ENCODE data around the gene ITGA5. TPM values are rescaled to one million over a fixed set of nuclear protein-coding genes. Genes with fewer than 3 reads are reported as not detected.

The ITGA5 gene
- total RNA-seq, 1 experiment from 2014 or later, result 35.9 TPM

DNA sequence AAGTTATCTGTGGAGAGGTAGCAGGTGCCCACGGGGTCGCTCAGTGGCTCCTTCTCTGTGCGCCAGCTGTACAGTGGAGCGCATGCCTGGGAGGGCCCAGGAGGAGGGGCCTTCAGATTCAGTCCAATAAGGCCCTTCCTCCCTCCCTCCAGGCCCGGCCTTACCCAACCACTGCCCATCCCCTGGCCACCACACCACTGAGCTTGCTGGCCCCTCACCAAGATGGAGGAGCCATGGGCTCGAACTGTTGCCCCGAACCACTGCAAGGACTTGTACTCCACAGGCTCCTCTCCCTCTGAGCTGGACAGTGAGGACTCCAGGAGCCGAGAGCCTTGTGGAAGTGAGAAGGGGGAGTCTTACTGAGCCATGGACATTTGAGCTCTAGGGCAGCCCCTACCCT is 9.8 kb downstream of the ITGA5 start:
- Histone ChIP-seq H3K4me1 (ENCODE audit: insufficient read depth, low read length) (peaks cover 21% of the 10 kb centered on the region), H4K20me1 (ENCODE audit: low read length) (no peaks in the 10 kb centered on the region), H3F3A (ENCODE audit: low read length, unreplicated experiment) (peaks cover 4% of the 10 kb centered on the region), H2AFZ (ENCODE audit: low read length) (no peak overlapping the region), H3K79me2 (ENCODE audit: low read length) (peaks cover 5% of the 10 kb centered on the region; the same call in 1 of the 2 replicates), H3K27me3 (ENCODE audit: low read length) (no peaks in the 10 kb centered on the region), H3K4me2 (ENCODE audit: low read length) (no peak overlapping the region), H3K27ac (ENCODE audit: low read length) (no peak overlapping the region), H3K36me3 (ENCODE audit: low read depth, low read length) (peaks cover under 1% of the 10 kb centered on the region; the same call in 1 of the 2 replicates), H3K9me2 (replicated peaks; ENCODE audit: low read length) (no peaks in the 10 kb centered on the region), H3K9me3 (ENCODE audit: low read length) (no peaks in the 10 kb centered on the region), H3K4me3 (ENCODE audit: low read length) (no peak overlapping the region), H3K9ac (ENCODE audit: low read length) (no peak overlapping the region)
- ChIA-PET POLR2A (ENCODE audit: unreplicated experiment) (no interaction called here), CTCF (no interaction called here)
- DNase-seq (no peak), ATAC-seq (no peak)
- TF ChIP-seq EZH2phosphoT487 (IDR thresholded peaks at IDR 0.05; ENCODE audit: borderline replicate concordance, low read length) (no peak), EZH2 (IDR thresholded peaks at IDR 0.05; ENCODE audit: low read length, unreplicated experiment) (no peak), CTCF (conservative IDR thresholded peaks at IDR 0.05; ENCODE audit: low read depth, low read length) (no peak)
- intact Hi-C loops (cut with micrococcal nuclease), result no loop called here
- no TSS peak for BruUV-seq (replicated peaks)

GRCh38 chr12:54407183-54407905 is 11.7 kb downstream of the ITGA5 start:
- TF ChIP-seq EZH2 (IDR thresholded peaks at IDR 0.05; ENCODE audit: low read length, unreplicated experiment) (no peak), EZH2phosphoT487 (IDR thresholded peaks at IDR 0.05; ENCODE audit: borderline replicate concordance, low read length) (no peak), CTCF (conservative IDR thresholded peaks at IDR 0.05; ENCODE audit: low read depth, low read length) (no peak)
- ATAC-seq (no peak), DNase-seq (no peak)
- Histone ChIP-seq H3K4me3 (ENCODE audit: low read length) (no peak overlapping the region), H2AFZ (ENCODE audit: low read length) (no peak overlapping the region), H3K9ac (ENCODE audit: low read length) (no peak overlapping the region), H3K27me3 (ENCODE audit: low read length) (no peaks in the 10 kb centered on the region), H3K27ac (ENCODE audit: low read length) (no peak overlapping the region), H3K4me1 (ENCODE audit: insufficient read depth, low read length) (peaks cover 15% of the 10 kb centered on the region), H3K9me2 (replicated peaks; ENCODE audit: low read length) (no peaks in the 10 kb centered on the region), H4K20me1 (ENCODE audit: low read length) (no peaks in the 10 kb centered on the region), H3K9me3 (ENCODE audit: low read length) (no peaks in the 10 kb centered on the region), H3F3A (ENCODE audit: low read length, unreplicated experiment) (peaks cover 4% of the 10 kb centered on the region), H3K4me2 (ENCODE audit: low read length) (no peak overlapping the region), H3K36me3 (ENCODE audit: low read depth, low read length) (peaks cover 3% of the 10 kb centered on the region; the same call in 1 of the 2 replicates), H3K79me2 (ENCODE audit: low read length) (no peaks in the 10 kb centered on the region)
- ChIA-PET CTCF (no interaction called here), POLR2A (ENCODE audit: unreplicated experiment) (no interaction called here)
- intact Hi-C loops (cut with micrococcal nuclease), result no loop called here
- BruUV-seq (replicated peaks), result no TSS peak

DNA sequence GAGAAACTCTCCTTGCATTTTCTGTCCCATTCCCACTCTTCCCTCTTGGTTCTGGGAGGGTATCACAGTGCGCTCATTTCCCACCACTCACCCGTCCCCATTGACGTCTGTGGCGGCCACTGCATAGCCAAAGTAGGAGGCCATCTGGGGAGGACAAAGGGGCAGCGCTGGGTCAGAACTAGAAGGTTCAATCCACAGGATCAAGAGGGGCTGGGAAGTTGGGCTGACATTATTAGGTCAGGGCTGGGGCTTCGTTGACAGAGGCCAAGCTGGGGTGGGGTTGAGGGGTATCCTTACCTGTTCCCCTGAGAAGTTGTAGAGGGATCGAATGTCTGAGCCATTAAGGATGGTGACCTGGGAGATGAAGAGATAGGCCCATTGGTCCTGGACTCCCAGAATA is 13.5 kb downstream of the ITGA5 start:
- Histone ChIP-seq H3K9ac (ENCODE audit: low read length) (no peak overlapping the region), H3K4me2 (ENCODE audit: low read length) (no peak overlapping the region), H3K9me3 (ENCODE audit: low read length) (no peaks in the 10 kb centered on the region), H2AFZ (ENCODE audit: low read length) (no peak overlapping the region), H3K27ac (ENCODE audit: low read length) (no peak overlapping the region), H3K36me3 (ENCODE audit: low read depth, low read length) (peaks cover 3% of the 10 kb centered on the region; the same call in 1 of the 2 replicates), H3K9me2 (replicated peaks; ENCODE audit: low read length) (no peaks in the 10 kb centered on the region), H3K4me1 (ENCODE audit: insufficient read depth, low read length) (no peaks in the 10 kb centered on the region), H3K4me3 (ENCODE audit: low read length) (no peak overlapping the region), H3K79me2 (ENCODE audit: low read length) (no peaks in the 10 kb centered on the region), H3F3A (ENCODE audit: low read length, unreplicated experiment) (no peaks in the 10 kb centered on the region), H3K27me3 (ENCODE audit: low read length) (no peaks in the 10 kb centered on the region), H4K20me1 (ENCODE audit: low read length) (no peaks in the 10 kb centered on the region)
- TF ChIP-seq CTCF (conservative IDR thresholded peaks at IDR 0.05; ENCODE audit: low read depth, low read length) (no peak), EZH2 (IDR thresholded peaks at IDR 0.05; ENCODE audit: low read length, unreplicated experiment) (no peak), EZH2phosphoT487 (IDR thresholded peaks at IDR 0.05; ENCODE audit: borderline replicate concordance, low read length) (no peak)
- ATAC-seq (no peak), DNase-seq (no peak)
- POLR2A ChIA-PET (ENCODE audit: unreplicated experiment), result no interaction called here
- no TSS peak for BruUV-seq (replicated peaks)
- intact Hi-C loops (cut with micrococcal nuclease), result no loop called here
- CTCF ChIA-PET, result interaction anchor here (0.5 kb wide), 1 partner anchor 17 kb away, joined by 4 read pairs; no protein-coding TSS in a partner anchor
